K562 (cell line): ENCODE data around the gene ARHGDIA. TPM values are rescaled to one million over a fixed set of nuclear protein-coding genes. Genes with fewer than 3 reads are reported as not detected.

Experiments used
- ATF3 ChIP-seq, 2 experiments: fragments of 450-650 bp in 1 of 2; sonication (generic) in 1 of 2; formaldehyde crosslinking in 1 of 2; IDR thresholded peaks in 1 of 2; conservative IDR thresholded peaks in 1 of 2; 2 replicates each; pipeline versions ENCODE4 v1.6.1 to v1.8.1; 2016 to 2023; ENCODE audit warnings: mild to moderate bottlenecking in 2 of 2, moderate library complexity in 2 of 2, inconsistent platforms in 1 of 2, missing genetic modification reagents in 1 of 2
- CTCFL ChIP-seq: IDR thresholded peaks from 2 replicates; pipeline ENCODE4 v1.6.1; 2011; ENCODE audit warnings: borderline replicate concordance, low read depth, mild to moderate bottlenecking, moderate library complexity, low read length; ENCODE audit not compliant: insufficient read depth, poor library complexity, severe bottlenecking
- ETS2 ChIP-seq: IDR thresholded peaks from 2 replicates; pipeline ENCODE4 v1.6.1; 2016; ENCODE audit warnings: borderline replicate concordance, missing genetic modification characterization, mild to moderate bottlenecking, moderate library complexity, missing compliant biosample characterization; ENCODE audit not compliant: poor library complexity, severe bottlenecking
- ETV5 ChIP-seq: sonication (generic); formaldehyde crosslinking; IDR thresholded peaks from 2 replicates; pipeline ENCODE4 v1.4.0; 2020; ENCODE audit warnings: low read depth, mild to moderate bottlenecking, missing genetic modification reagents
- FOXK2 ChIP-seq, 2 experiments: fragments of 450-650 bp; IDR thresholded peaks in 1 of 2; conservative IDR thresholded peaks in 1 of 2; 2 replicates each; pipeline ENCODE4 v1.6.1; 2016; ENCODE audit warnings: low read depth in 2 of 2, mild to moderate bottlenecking in 1 of 2
- NCOA4 ChIP-seq: fragments of 450-650 bp; IDR thresholded peaks from 2 replicates; pipeline ENCODE4 v1.6.1; 2018; ENCODE audit warnings: mild to moderate bottlenecking; ENCODE audit not compliant: partially characterized antibody
- NCOR1 ChIP-seq: fragments of 450-650 bp; IDR thresholded peaks from 2 replicates; pipeline ENCODE4 v1.6.1; 2016; ENCODE audit warnings: mild to moderate bottlenecking, moderate library complexity
- NELFE ChIP-seq: IDR thresholded peaks from 2 replicates; pipeline ENCODE4 v1.6.1; 2011; ENCODE audit warnings: mild to moderate bottlenecking; ENCODE audit not compliant: insufficient read depth, insufficient read length
- RBBP5 ChIP-seq: fragments of 200-600 bp; sonication (generic); IDR thresholded peaks from 2 replicates; pipeline ENCODE4 v1.6.1; 2012; ENCODE audit warnings: borderline replicate concordance, mild to moderate bottlenecking, low read length, control low read depth, inconsistent platforms; ENCODE audit not compliant: insufficient read depth, poor library complexity, severe bottlenecking
- RFX5 ChIP-seq: IDR thresholded peaks from 2 replicates; pipeline ENCODE4 v1.6.1; 2011; ENCODE audit warnings: low read depth, mild to moderate bottlenecking, improper control_type of control experiment, low read length
- SAFB ChIP-seq: fragments of 200-400 bp; formaldehyde crosslinking; IDR thresholded peaks from 2 replicates; pipeline ENCODE4 v1.6.1; 2017; ENCODE audit warnings: low read depth, low read length, borderline replicate concordance
- SMC3 ChIP-seq: conservative IDR thresholded peaks from 2 replicates; pipeline ENCODE4 v1.6.1; 2011; ENCODE audit warnings: low read depth, low read length, improper control_type of control experiment; ENCODE audit not compliant: insufficient read depth
- SREBF2 ChIP-seq: sonication (generic); formaldehyde crosslinking; IDR thresholded peaks from 2 replicates; pipeline ENCODE4 v1.4.0; 2020; ENCODE audit warnings: mild to moderate bottlenecking, missing genetic modification reagents
- TCFL5 ChIP-seq: fragments of 250-450 bp; sonication (Bioruptor Pico); conservative IDR thresholded peaks from 2 replicates; pipeline ENCODE4 v1.6.1; 2021; ENCODE audit warnings: mild to moderate bottlenecking, moderate library complexity, matching md5 sums
- THRA ChIP-seq: fragments of 450-650 bp; IDR thresholded peaks from 2 replicates; pipeline ENCODE4 v1.6.1; 2017; ENCODE audit warnings: mild to moderate bottlenecking, moderate library complexity
- TOE1 ChIP-seq, 2 experiments: fragments of 450-650 bp in 1 of 2; sonication (generic) in 1 of 2; formaldehyde crosslinking in 1 of 2; IDR thresholded peaks; 2 replicates each; pipeline versions ENCODE4 v1.7.1 to v1.8.0; 2016 to 2022; ENCODE audit warnings: borderline replicate concordance in 2 of 2, mild to moderate bottlenecking in 2 of 2, antibody characterized with exemption in 1 of 2, inconsistent platforms in 1 of 2, low read depth in 1 of 2, missing genetic modification reagents in 1 of 2, moderate library complexity in 1 of 2
- U2AF2 ChIP-seq: fragments of 200-400 bp; formaldehyde crosslinking; optimal IDR thresholded peaks from 2 replicates; pipeline ENCODE3; 2017; ENCODE audit warnings: low read depth, mild to moderate bottlenecking, low read length
- ZEB2 ChIP-seq: fragments of 450-650 bp; IDR thresholded peaks from 2 replicates; pipeline ENCODE4 v1.6.1; 2016
- polyA plus RNA-seq, 8 experiments: library from polyadenylated mRNA; depleted of rRNA in 4 of 8; stranded (reverse) in 5 of 8; unstranded in 3 of 8; fragments of >200 nt; fragmentation: Nextera tagmentation in 2 of 8; fragmentation: Illumina TruSeq in 1 of 8; extraction: Ambion mirVana in 2 of 8; extraction: Trizol in 1 of 8; gene quantifications; 2 replicates each; pipeline versions ENCODE4 v1.2.1 to v1.2.3, GENCODE V29; 2011 to 2014; ENCODE audit warnings: inconsistent platforms in 1 of 8, missing spikeins in 1 of 8
- total RNA-seq, 7 experiments: library from RNA; depleted of rRNA in 6 of 7; stranded (reverse); fragments of >200 nt in 6 of 7; fragmentation: Illumina TruSeq in 2 of 7; extraction: Trizol in 2 of 7; gene quantifications; 2 replicates each; pipeline versions ENCODE4 v1.2.1 to v1.2.3, GENCODE V29; 2011 to 2021; ENCODE audit warnings: low replicate concordance in 1 of 7
- TF ChIP-seq, protein P1 (sequence below), 2 experiments: IDR thresholded peaks; 2 replicates each; pipeline ENCODE4 v1.6.1; 2011; ENCODE audit warnings: borderline replicate concordance in 1 of 2, control low read depth in 1 of 2, low read depth in 1 of 2, low read length in 1 of 2, mild to moderate bottlenecking in 1 of 2, mixed read lengths in 1 of 2, moderate library complexity in 1 of 2; ENCODE audit not compliant: insufficient read depth in 1 of 2, insufficient read length in 1 of 2, poor library complexity in 1 of 2, severe bottlenecking in 1 of 2; ENCODE audit errors: extremely low read depth in 1 of 2

ARHGDIA gene
- total and polyA plus RNA-seq, 9 of the 15 experiments (the other 6 are each of a cell fraction or from before 2014, with no cell fraction given), result 9.6 to 340 (median 97.6) TPM

DNA sequence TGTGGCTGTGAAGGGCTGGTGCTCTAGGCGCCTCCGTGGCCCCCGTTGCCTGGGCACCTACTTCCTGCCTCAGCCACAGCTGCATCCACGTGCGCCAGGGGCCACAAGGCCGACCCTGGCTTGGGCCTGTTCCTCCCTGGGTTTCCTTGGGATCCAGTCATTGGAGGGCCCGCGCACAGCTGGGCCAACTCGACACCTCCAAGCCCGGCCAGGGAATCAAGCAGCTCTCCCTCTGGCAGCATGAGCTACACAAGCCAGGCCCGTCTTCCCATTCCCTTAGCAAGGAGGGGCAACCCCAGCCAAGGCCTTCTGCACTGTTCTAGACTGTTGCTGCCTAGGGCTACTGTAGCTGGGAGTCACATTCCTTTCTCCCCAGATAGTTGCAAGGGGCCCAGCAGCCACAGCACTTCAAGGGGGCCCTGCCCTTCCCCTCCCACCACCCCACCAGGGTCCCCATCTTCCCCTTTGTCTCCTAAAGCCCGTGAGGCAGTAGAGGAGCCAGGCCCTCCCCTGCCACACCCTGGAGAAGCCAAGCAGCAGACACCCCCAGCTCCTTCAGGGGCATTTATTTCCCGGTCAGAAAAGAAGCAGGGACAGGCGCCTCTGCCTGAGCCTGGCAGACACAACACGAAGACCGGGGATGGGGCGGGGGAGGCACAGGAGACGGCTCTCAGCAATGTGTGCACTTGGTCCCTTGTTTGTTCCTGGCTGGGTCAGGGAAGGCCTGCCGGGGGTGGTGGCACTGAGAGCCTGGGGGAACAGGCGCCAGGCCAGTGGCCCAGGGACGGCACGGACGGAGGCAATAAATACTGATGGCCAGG lies 3.8 kb downstream of the ARHGDIA start (continued):
- TF ChIP-seq, protein P1, sequence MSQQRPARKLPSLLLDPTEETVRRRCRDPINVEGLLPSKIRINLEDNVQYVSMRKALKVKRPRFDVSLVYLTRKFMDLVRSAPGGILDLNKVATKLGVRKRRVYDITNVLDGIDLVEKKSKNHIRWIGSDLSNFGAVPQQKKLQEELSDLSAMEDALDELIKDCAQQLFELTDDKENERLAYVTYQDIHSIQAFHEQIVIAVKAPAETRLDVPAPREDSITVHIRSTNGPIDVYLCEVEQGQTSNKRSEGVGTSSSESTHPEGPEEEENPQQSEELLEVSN (IDR thresholded peaks at IDR 0.05; ENCODE audit: borderline replicate concordance in 1 of 2, extremely low read depth in 1 of 2, insufficient read depth in 1 of 2, insufficient read length in 1 of 2, low read depth in 1 of 2, low read length in 1 of 2, poor library complexity in 1 of 2, severe bottlenecking in 1 of 2), result peak in 1 of 2 experiments; percentile 19
- TF ChIP-seq SAFB, result no peak
- no peak for TF ChIP-seq NELFE
- no peak for TF ChIP-seq ZEB2
- TF ChIP-seq ETV5, result no peak
- TF ChIP-seq TOE1 (IDR thresholded peaks at IDR 0.05; ENCODE audit: borderline replicate concordance), result 0 out of 2 replicates have a peak, but pooled peaks have one; percentile 4
- TF ChIP-seq TOE1 (CRISPR knock-in tag; IDR thresholded peaks at IDR 0.05; ENCODE audit: borderline replicate concordance, low read depth), result no peak
- no peak for TF ChIP-seq THRA
- TF ChIP-seq SREBF2 (CRISPR knock-in tag), result no peak
- TF ChIP-seq RFX5, result no peak
- TF ChIP-seq NCOR1, result peak; percentile 30
- TF ChIP-seq NCOA4, result no peak
- TF ChIP-seq TCFL5 (CRISPR knock-in tag), result no peak
- no peak for TF ChIP-seq ATF3 (IDR thresholded peaks at IDR 0.05)
- no peak for TF ChIP-seq ATF3 (CRISPR knock-in tag; conservative IDR thresholded peaks at IDR 0.05)
- TF ChIP-seq ETS2 (tag), result no peak
- no peak for TF ChIP-seq CTCFL
- TF ChIP-seq RBBP5, result peak; percentile 12
- no peak for TF ChIP-seq U2AF2
- no peak for TF ChIP-seq SMC3
- TF ChIP-seq FOXK2 (conservative IDR thresholded peaks at IDR 0.05 in 1 of 2, IDR thresholded peaks at IDR 0.05 in 1 of 2; ENCODE audit: low read depth in 2 of 2), result no peak
